Peyer's patch (tissue), 4 donors: ENCODE data around the gene TOMM6.

Source experiments
- POLR2A ChIP-seq, 2 donors: fragments of 450-650 bp; IDR thresholded peaks; one replicate each; pipeline ENCODE4 v1.5.1; 2017; ENCODE audit warnings: antibody characterized with exemption in 2 of 2, mild to moderate bottlenecking in 2 of 2, moderate library complexity in 2 of 2
- TF ChIP-seq, protein P1 (sequence below), 6 experiments: fragments of 450-650 bp in 4 of 6; fragments of 200-600 bp in 2 of 6; sonication (generic) in 1 of 6; IDR thresholded peaks; one replicate each; pipeline ENCODE4 v1.5.1; 2017 to 2019; ENCODE audit warnings: antibody characterized with exemption in 6 of 6, mild to moderate bottlenecking in 3 of 6, moderate library complexity in 1 of 6

DNA sequence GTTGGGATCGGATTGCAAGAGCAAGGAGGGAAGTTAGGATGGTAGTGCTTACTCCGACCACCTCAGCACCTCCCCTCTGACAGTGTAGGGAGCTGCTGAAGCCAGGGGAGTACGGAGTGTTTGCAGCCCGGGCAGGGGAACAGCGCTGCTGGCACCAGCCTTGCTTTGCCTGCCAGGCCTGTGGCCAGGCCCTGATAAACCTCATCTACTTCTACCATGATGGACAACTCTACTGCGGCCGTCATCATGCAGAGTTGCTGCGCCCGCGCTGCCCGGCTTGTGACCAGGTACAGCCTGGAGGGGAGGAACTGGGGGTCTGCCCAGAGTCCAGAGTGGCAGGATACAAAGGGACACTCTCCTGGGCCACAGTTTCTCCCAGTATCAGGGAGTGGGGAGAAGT, 2.2 kb upstream of the TOMM6 start:
- TF ChIP-seq, protein P1, sequence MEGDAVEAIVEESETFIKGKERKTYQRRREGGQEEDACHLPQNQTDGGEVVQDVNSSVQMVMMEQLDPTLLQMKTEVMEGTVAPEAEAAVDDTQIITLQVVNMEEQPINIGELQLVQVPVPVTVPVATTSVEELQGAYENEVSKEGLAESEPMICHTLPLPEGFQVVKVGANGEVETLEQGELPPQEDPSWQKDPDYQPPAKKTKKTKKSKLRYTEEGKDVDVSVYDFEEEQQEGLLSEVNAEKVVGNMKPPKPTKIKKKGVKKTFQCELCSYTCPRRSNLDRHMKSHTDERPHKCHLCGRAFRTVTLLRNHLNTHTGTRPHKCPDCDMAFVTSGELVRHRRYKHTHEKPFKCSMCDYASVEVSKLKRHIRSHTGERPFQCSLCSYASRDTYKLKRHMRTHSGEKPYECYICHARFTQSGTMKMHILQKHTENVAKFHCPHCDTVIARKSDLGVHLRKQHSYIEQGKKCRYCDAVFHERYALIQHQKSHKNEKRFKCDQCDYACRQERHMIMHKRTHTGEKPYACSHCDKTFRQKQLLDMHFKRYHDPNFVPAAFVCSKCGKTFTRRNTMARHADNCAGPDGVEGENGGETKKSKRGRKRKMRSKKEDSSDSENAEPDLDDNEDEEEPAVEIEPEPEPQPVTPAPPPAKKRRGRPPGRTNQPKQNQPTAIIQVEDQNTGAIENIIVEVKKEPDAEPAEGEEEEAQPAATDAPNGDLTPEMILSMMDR (IDR thresholded peaks at IDR 0.05), result no peak
- no peak for TF ChIP-seq POLR2A (IDR thresholded peaks at IDR 0.05)
